ENCODE data around the gene DAZL.

- TF ChIP-seq, protein P1, sequence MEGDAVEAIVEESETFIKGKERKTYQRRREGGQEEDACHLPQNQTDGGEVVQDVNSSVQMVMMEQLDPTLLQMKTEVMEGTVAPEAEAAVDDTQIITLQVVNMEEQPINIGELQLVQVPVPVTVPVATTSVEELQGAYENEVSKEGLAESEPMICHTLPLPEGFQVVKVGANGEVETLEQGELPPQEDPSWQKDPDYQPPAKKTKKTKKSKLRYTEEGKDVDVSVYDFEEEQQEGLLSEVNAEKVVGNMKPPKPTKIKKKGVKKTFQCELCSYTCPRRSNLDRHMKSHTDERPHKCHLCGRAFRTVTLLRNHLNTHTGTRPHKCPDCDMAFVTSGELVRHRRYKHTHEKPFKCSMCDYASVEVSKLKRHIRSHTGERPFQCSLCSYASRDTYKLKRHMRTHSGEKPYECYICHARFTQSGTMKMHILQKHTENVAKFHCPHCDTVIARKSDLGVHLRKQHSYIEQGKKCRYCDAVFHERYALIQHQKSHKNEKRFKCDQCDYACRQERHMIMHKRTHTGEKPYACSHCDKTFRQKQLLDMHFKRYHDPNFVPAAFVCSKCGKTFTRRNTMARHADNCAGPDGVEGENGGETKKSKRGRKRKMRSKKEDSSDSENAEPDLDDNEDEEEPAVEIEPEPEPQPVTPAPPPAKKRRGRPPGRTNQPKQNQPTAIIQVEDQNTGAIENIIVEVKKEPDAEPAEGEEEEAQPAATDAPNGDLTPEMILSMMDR (IDR thresholded peaks at IDR 0.05): no peak
- TF ChIP-seq POLR2A (IDR thresholded peaks at IDR 0.05): no peak
Measured at GRCh38 chr3:16614033-16615031, 9.1 kb upstream of the DAZL start.

Measured in right lobe of liver (tissue), 4 donors.